ENCODE data around the gene ROR1. TPM values are rescaled to one million over a fixed set of nuclear protein-coding genes. Genes with fewer than 3 reads are reported as not detected.

Gene ROR1
- total RNA-seq, 1 donor from 2014 or later = 13.1 TPM

- DNase-seq (ENCODE audit: low spot score) = no peak
Observed at GRCh38 chr1:64010316-64010715, 236.5 kb downstream of the ROR1 start.

- no peak for DNase-seq (ENCODE audit: low spot score)
Observed at GRCh38 chr1:64013395-64013794, 239.6 kb downstream of the ROR1 start.

- DNase-seq (ENCODE audit: low spot score) = peak; percentile 46
Observed at GRCh38 chr1:64019818-64020217, 246.0 kb downstream of the ROR1 start.

GRCh38 chr1:64021066-64021465 lies 247.2 kb downstream of the ROR1 start:
- DNase-seq (ENCODE audit: low spot score) = no peak

GRCh38 chr1:64025051-64025450 lies 251.2 kb downstream of the ROR1 start:
- no peak for DNase-seq (ENCODE audit: low spot score)

- no peak for DNase-seq (ENCODE audit: low spot score)
Observed at GRCh38 chr1:64029037-64029436, 255.2 kb downstream of the ROR1 start.

- DNase-seq (ENCODE audit: low spot score) = no peak
Observed at GRCh38 chr1:64030411-64030810, 256.6 kb downstream of the ROR1 start.

GRCh38 chr1:64031236-64031635 lies 257.4 kb downstream of the ROR1 start:
- DNase-seq (ENCODE audit: low spot score) = no peak

GRCh38 chr1:64033667-64034220 lies 259.9 kb downstream of the ROR1 start:
- peak; percentile 40 for DNase-seq (ENCODE audit: low spot score)

GRCh38 chr1:64036549-64036948 lies 262.7 kb downstream of the ROR1 start:
- DNase-seq (ENCODE audit: low spot score) = no peak

GRCh38 chr1:64038119-64038518 lies 264.3 kb downstream of the ROR1 start:
- no peak for DNase-seq (ENCODE audit: low spot score)

GRCh38 chr1:64038965-64039364 lies 265.1 kb downstream of the ROR1 start:
- DNase-seq (ENCODE audit: low spot score) = no peak

- DNase-seq (ENCODE audit: low spot score) = peak; percentile 82
Observed at GRCh38 chr1:64039390-64039926, 265.6 kb downstream of the ROR1 start.

- no peak for DNase-seq (ENCODE audit: low spot score)
Observed at GRCh38 chr1:64041371-64042131, 267.7 kb downstream of the ROR1 start.

- DNase-seq (ENCODE audit: low spot score) = no peak
Observed at GRCh38 chr1:64042331-64043100, 268.7 kb downstream of the ROR1 start.

GRCh38 chr1:64043288-64043687 lies 269.5 kb downstream of the ROR1 start:
- no peak for DNase-seq (ENCODE audit: low spot score)

GRCh38 chr1:64043976-64044375 lies 270.2 kb downstream of the ROR1 start:
- DNase-seq (ENCODE audit: low spot score) = no peak

- DNase-seq (ENCODE audit: low spot score) = no peak
Observed at GRCh38 chr1:64046243-64046642, 272.4 kb downstream of the ROR1 start.

GRCh38 chr1:64046891-64047290 lies 273.1 kb downstream of the ROR1 start:
- DNase-seq (ENCODE audit: low spot score) = no peak

- DNase-seq (ENCODE audit: low spot score) = no peak
Observed at GRCh38 chr1:64047549-64047996, 273.8 kb downstream of the ROR1 start.

GRCh38 chr1:64049900-64050540 lies 276.2 kb downstream of the ROR1 start:
- DNase-seq (ENCODE audit: low spot score) = no peak

- DNase-seq (ENCODE audit: low spot score) = no peak
Observed at GRCh38 chr1:64050601-64051000, 276.8 kb downstream of the ROR1 start.
